HG03064 (cell line): Measurements from ENCODE around the gene CUTA.

Source experiments
- ATAC-seq: cut with Tn5 transposase; IDR thresholded peaks from one replicate; pipeline ENCODE4 v1.9.1; 2021; ENCODE audit warnings: low read depth; ENCODE audit not compliant: unreplicated experiment

CUTA gene, protein sequence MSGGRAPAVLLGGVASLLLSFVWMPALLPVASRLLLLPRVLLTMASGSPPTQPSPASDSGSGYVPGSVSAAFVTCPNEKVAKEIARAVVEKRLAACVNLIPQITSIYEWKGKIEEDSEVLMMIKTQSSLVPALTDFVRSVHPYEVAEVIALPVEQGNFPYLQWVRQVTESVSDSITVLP

DNA sequence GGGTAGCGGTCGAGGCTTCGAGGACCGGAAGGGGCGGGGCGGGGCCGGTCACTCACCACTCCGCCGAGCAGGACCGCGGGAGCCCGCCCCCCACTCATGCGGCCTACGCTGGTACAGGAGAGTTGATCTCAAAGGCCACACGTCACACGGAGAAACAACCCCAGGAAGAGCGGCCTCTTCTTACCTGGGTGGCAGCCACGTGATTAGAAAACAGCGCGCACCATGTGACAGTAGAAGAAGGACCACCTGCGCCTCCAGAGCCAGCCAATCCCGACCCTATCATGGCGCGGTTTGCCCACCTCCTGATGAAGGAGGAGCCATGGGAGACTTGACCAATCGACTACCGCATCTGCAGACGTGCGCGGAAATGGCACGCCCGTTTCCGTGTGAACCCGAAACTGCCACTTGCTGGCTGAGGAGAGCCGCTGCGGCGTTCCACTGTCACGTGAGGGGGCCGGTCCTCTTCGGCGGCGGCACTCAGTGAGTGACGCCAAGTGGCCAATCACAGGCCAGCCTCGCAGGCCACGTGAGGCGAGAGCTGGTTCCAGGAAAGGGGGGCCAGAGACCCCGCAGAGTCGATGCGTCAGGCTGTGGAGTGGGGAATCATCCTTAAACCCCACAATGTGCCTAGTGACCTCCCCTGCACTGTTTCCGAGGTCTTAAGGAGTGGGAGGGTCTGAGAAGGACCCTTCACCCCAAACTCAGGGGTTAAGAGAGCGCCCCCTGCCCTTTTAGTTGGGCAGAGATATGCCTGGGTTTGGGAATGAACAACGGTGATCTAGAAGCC is at the start of gene CUTA:
CUTA (minus strand) TSS at position 205 of the 787 bp plus-strand sequence; CDS start at position 98, 107 bp downstream.
- peak; percentile 79 for ATAC-seq

DNA sequence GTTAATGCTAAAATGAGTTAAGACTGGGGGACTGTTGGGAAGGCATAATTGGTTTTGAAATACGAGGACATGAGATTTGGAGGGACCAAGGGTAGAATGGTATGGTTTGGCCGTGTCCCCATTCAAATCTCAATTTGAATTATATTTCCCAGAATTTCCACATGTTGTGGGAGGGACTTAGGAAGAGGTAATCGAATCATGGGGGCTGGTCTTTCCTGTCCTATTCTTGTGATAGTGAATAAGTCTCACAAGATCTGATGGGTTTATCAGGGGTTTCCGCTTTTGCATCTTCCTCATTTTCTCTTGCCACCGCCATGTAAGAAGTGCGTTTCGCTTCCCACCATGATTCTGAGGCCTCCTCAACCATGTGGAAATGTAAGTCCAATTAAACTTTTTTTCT is 49.2 kb upstream of the CUTA start:
- no peak for ATAC-seq

DNA sequence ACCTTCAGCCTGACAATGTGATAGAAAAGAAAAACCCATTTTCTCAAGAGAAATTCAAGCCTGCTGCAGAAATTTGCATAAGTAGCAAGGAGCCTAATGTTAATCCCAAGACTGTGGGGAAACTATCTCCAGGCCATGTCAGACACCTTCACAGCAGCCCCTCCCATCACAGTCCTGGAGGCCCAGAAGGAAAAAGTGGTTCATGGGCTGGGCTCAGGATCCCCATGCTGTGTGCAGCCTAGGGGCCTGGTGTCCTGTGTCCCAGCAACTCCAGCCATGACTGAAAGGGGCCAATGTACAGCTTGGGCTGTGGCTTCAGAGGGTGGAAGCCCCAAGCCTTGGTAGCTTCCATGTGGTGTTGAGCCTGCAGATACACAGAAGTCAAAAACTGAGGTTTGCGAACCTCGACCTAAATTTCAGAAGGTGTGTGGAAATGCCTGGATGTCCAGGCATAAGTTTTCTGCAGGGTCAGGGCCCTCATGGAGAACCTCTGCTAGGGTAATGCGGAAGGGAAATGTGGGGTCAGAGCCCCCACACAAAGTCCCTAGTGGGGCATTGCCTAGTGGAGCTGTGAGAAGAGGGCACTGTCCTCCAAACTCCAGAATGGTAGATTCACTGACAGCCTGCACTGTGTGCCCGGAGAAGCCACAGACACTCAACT is 48.3 kb upstream of the CUTA start:
- ATAC-seq = no peak

DNA sequence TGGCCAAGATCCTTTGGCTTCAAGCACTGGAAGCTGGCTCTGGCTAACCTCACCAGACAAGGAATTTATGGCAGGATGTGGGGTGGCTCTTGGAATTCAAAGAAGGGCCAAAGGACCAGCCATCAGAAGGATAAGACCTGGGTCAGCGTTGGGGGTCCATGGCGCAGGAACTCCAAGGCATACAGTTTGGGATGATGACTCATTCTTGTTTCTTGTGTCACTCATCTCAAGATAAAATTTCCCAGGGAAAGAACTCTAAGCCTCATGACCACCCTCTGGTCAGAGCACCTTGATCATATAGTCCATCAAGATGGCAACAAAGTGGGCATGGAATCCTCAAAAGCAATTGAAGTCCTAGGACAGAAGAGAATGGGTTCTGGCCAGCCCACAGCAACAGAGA is 41.3 kb upstream of the CUTA start:
- no peak for ATAC-seq

DNA sequence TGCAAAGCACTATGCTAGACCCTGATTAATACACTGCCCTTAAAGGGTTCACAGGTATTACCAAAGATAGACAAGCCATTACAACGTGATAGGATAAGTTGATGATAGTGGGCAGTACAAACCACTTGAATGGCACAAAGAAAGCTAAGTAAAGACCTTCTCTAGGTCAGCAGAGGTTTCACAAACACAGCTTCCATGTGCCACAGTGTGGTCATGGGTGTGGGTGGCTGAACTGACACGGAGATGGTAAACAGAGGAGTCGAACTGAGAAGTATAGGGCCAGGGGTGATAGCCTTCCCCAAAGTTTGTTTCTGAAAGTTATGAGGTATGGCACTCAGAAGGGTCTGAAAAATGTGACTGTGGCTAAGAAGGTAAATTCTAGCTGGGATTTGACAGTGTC is 40.8 kb upstream of the CUTA start:
- no peak for ATAC-seq

DNA sequence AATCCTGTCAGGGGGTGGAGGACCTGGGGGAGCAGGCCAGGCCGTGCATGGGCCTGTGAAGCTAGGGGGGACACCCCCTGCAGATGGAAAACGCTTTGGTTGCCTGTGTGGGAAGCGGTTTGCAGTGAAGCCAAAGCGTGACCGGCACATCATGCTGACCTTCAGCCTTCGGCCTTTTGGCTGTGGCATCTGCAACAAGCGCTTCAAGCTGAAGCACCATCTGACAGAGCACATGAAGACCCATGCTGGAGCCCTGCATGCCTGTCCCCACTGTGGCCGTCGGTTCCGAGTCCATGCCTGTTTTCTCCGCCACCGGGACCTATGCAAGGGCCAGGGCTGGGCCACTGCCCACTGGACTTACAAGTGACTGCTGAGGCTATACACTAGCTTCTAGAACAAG is 38.2 kb upstream of the CUTA start:
- ATAC-seq = no peak

DNA sequence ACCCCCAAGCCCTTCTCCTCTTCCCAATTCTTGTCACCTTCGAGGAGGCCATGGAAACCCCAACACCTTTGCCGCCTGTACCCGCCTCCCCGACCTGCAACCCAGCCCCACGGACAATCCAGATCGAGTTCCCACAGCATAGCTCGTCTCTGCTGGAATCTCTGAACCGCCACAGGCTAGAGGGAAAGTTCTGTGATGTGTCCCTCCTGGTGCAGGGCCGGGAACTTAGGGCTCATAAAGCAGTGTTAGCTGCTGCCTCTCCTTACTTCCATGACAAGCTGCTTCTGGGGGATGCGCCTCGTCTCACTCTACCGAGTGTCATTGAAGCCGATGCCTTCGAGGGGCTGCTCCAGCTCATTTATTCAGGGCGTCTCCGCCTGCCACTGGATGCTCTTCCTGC is 37.1 kb upstream of the CUTA start:
- no peak for ATAC-seq

DNA sequence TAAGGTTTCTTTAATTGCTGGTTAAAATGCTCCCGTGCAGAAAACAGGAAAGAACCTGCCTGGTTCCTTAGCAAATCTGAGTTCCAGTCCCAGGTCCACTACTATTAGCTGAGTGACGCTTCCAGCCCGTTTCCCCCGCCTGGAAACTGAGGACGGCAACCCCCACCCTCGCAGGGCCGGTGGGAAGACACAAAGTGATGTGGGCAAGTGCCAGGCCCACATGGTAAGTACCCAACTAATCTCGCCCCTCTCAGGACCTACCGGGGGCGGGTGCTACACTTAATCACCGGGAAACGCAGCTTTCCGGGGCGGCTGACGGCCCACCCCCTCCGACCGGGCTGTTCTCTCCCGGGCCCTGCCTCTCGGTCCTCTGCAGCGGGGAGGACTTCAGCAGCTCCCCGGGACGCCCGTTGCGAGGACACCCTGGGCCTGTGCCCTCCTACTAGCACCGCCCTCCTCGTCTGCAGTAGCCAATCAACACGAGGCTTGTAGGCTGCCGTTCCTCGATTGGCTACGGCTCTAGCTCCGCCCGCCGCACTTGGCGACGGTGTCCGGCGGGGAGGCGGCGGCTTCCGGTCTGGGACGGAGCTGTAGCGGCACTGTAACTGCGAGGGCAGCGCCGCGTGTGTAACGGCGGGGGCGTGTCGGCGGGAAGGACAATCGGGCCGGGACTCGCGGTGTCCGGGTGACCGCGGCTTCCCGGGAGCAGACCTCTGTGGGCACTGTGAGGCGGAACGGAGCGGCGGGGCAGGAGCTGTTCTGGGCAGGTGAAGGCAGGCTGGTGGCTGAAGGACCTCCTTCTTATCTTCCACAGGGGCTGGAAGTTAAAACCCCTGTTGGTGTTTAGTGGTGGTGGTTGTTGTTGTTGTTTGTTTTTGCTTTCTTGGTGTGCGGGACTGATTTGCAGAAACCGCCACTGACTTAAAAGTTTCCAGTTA is 36.4 kb upstream of the CUTA start, which contains the start of gene ZBTB9:
ZBTB9 (plus strand) TSS at position 568 of the 938 bp plus-strand sequence. CDS start 525 bp downstream, outside the sequence.
- peak; percentile 95 for ATAC-seq

DNA sequence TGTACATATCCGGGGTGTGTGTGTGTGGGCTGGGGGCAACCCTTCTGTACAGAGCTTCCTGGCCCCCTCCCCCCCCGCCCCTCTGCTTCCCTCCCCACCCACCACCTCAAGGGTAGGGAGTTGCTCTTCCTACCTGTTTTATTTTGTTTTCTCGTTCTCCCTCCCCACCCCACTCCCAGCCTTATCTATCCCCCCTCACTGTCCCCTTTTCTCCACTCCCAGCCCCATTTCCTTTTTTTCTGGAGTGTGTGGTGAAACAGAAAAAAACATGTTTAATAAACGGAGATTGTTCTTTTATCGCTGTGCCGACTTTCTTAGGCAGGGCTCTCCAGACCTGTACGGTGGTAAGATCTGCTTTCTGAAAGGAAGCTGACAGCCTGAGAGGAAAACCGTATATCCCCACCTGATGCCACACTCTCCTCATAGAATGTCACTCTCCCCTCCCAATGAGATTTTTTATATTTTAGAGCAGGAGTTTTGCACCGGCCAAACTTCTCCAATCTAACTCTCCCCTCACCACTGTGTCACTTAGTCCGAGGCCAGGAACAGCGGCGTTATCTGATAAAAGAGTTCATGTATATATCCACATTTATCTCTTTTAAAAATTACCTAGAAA is 35.6 kb upstream of the CUTA start:
- no peak for ATAC-seq

DNA sequence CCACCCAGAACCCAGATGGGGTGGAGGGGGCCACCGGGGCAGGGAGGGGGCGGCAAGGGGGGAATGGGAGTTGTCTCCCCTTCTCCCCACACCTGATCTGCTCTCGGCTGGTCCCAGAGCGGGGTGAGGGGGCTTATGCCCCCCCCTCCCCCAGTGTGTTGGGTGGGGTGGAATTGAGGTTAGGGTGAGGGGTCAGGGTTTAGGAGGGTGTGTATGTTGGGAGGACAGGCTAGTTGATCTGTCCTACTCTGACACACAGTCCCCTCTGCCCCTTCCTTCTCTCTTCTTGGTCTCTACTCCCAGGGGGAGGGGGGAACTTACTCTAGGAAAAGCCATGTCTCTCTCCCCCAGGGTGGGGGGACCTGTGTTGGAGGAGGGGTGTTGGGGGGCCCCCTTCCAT is 34.6 kb upstream of the CUTA start:
- no peak for ATAC-seq

DNA sequence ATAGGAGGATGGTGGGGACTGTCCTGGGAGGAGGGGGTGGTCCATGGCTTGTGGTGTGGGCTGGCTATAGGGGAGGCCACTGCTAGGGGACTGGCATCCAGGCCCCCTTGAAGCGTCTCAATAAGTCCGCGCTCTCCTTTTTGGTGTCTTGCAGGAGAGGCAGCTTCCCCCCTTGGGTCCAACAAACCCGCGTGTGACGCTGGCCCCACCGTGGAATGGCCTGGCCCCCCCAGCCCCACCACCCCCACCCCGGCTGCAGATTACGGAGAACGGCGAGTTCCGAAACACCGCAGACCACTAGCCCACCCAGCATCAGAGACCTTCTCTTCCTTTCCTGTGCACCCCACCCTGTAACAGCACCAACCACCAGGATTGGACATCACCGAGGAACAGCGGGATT is 33.7 kb upstream of the CUTA start:
- ATAC-seq = no peak

DNA sequence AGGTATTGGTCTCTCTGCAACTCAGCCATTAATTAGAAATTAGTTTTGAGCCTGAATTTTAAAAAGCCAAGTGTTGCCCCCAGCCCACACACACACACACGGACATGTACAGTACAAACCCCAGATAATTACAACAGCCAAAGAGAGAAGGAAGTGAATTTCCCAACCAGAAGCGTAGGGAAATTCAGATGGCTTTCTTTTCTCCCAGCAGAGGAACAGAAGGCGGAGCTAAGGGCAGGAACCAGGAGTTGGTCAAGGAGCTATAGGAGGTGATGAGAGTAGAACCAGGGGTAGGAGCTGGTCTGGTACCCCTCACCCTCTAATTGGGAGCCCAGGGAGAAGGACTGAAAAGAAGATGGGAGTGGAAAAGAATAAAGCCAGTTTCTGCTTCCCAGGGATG is 32.5 kb upstream of the CUTA start:
- no peak for ATAC-seq

DNA sequence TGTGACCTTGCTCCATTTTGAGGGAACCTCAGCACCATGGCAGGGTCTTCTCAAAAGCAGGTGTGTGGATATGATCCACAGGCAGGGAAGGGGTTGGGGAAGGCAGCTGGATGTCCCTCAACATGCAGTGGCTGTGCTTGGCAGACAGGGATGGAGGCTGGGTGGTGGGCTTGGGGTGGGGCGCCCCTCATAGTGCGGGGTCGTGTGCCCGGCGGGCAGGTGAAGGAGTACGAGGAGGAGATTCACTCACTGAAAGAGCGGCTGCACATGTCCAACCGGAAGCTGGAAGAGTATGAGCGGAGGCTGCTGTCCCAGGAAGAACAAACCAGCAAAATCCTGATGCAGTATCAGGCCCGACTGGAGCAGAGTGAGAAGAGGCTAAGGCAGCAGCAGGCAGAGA is 28.4 kb upstream of the CUTA start:
- no peak for ATAC-seq

DNA sequence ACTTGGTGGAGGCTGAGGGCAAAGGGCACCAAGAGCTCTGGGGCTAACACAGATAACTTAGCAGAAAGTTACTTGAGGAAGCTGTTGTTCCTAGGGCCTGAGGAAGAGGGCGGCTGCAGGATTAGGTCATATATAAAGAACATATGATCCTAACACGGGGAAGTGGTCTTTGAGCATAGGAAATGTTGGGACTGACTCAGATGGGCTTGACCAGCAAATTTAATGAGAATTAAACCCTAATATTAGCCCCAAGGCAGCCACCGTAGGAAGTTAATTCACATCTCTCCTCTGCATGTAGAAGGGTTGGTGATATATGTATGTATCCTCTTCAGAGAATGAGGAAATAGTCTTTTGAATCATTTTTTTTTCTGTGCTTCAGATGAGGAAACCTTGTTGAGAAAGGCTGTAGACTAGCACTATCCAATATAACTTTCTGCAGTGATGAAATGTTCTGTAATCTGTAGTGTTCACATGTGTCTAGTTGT is 27.3 kb upstream of the CUTA start:
- no peak for ATAC-seq

DNA sequence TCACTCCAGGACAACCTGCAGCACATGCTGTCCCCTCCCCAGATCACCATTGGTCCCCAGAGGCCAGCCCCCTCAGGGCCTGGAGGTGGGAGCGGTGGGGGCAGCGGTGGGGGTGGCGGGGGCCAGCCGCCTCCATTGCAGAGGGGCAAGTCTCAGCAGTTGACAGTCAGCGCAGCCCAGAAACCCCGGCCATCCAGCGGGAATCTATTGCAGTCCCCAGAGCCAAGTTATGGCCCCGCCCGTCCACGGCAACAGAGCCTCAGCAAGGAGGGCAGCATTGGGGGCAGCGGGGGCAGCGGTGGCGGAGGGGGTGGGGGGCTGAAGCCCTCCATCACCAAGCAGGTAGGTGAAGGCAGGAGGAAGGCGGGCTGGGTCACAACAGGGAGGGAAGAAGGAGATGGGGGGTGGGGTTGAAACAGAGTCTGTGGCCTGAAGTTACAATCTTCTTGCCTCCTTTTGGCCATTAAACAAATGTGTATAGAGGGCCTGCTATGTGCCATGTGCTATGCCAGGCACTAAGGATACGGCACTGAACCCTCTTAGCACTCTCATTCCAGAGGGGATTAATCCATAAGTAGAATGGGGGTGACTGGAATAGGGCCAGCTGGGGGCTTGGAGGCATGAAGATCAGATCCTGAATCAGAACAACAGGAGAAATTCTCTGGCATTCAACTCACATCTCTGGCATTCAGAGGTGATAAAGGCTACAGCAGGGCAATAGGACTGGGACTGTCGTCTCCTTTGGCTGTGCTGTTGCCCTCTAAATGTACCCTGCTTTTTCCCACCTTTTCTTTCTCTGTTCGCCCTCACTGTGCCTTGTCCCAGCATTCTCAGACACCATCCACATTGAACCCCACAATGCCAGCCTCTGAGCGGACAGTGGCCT is 26.0 kb upstream of the CUTA start:
- no peak for ATAC-seq

DNA sequence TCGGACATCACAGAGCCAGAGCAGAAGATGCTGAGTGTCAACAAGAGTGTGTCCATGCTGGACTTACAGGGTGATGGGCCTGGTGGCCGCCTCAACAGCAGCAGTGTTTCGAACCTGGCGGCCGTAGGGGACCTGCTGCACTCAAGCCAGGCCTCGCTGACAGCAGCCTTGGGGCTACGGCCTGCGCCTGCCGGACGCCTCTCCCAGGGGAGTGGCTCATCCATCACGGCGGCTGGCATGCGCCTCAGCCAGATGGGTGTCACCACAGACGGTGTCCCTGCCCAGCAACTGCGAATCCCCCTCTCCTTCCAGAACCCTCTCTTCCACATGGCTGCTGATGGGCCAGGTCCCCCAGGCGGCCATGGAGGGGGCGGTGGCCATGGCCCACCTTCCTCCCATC is 25.1 kb upstream of the CUTA start:
- ATAC-seq = no peak

DNA sequence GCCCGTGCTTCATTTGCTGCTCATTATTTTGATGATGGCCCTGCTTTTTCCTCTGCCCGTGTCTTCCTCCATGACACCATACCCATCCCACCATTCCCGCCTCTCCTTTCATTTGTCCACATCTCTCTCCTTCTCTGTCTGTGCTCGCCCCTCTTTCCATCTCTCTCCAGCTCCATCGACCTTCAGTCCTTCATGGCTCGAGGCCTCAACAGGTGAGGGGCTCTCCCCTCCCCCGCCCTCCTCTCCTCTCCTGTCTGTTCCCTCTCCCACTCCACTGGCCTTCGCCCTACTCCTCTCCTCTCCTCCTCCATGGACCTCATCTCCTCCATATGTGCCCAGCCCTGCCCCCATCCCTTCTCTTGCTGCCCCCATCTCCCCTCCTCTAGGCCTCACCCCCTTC is 24.4 kb upstream of the CUTA start:
- no peak for ATAC-seq

DNA sequence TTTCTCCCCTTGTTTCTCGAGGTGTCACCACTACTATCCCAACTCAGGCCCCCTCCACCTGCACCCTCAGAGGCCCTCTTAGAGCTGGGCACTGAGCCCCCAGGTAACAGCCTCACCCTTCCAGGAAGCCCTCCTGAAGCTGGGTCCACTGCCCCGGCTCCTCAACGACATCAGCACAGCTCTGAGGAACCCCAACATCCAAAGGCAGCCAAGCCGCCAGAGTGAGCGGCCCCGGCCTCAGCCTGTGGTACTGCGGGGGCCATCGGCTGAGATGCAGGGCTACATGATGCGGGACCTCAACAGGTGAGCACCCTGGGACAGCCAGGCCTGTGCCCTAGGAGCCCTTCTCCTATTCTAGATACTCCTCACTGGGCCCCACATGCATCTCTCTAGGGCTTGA is 23.6 kb upstream of the CUTA start:
- ATAC-seq = no peak

DNA sequence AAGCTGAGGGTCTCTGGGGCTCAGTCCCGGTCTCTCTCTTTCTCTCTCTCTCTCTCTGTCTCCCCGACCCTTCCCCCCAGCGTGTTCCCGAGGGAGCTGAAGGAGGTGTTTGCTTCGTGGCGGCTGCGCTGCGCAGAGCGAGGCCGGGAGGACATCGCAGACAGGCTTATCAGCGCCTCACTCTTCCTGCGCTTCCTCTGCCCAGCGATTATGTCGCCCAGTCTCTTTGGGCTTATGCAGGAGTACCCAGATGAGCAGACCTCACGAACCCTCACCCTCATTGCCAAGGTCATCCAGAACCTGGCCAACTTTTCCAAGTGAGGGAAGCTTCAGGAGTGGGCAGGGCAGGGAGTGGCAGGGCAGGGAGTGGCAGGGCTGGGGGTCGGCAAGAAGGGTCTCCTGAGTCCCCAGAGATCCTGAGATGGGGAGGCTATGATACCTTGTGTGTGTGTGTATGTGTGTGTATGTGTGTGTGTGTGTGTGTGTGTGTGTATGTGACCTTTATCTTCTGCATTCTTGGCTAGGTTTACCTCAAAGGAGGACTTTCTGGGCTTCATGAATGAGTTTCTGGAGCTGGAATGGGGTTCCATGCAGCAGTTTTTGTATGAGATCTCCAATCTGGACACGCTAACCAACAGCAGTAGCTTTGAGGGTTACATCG is 22.9 kb upstream of the CUTA start:
- ATAC-seq = no peak
